K562 (cell line): ENCODE data around the gene ACTA2. TPM values are rescaled to one million over a fixed set of nuclear protein-coding genes. Genes with fewer than 3 reads are reported as not detected.

Experiments used
- ATAC-seq: fragments of 200-7000 bp; cut with Tn5 transposase; 3 replicates; pipeline ENCODE4 v1.9.1; 2020; ENCODE audit warnings: moderate library complexity
- BruUV-seq: library from RNA; stranded (reverse); fragments of 400-500 nt; replicated peaks from 2 replicates; lab custom pipeline; 2021; lab: Mats Ljungman, UMichigan
- CTCF ChIA-PET: fragments of 300-600 bp; formaldehyde crosslinking; extraction: SDS; loops from one replicate; lab custom pipeline; 2021; ENCODE audit warnings: low intra/inter-chr PET ratio; lab: Yijun Ruan, JAX
- POLR2A ChIA-PET: fragments of 300-600, 350-650 bp; sonication (Branson Sonifier 250); formaldehyde crosslinking; extraction: SDS; loops from one replicate; lab custom pipeline; 2021; ENCODE audit warnings: antibody characterized with exemption, inconsistent platforms; lab: Yijun Ruan, JAX
- DNase-seq, 4 experiments: peaks; one replicate each; pipeline versions ENCODE4 v3.0.0 to v3.0.0-alpha.2; 2011 to 2018; ENCODE audit warnings: low spot score in 3 of 4, mixed read lengths in 3 of 4; ENCODE audit errors: extremely low read depth in 1 of 4
- FAIRE-seq: peaks from 2 replicates; lab custom pipeline; 2011; peaks lifted over from hg19 to GRCh38; lab: Jason Lieb, UNC
- H2AFZ ChIP-seq: 2 replicates; pipeline ENCODE4 v1.6.0; 2011; ENCODE audit warnings: low read depth, low read length, control low read depth, inconsistent platforms
- H3K27ac ChIP-seq: fragments of 200-600 bp; 3 replicates; pipeline ENCODE4 v1.8.0; 2011; ENCODE audit warnings: low read depth, mild to moderate bottlenecking, control low read depth, inconsistent platforms, low read length, moderate library complexity, mixed read lengths; ENCODE audit errors: extremely low read depth
- H3K27me3 ChIP-seq, 2 experiments: fragments of 300-600 bp in 1 of 2; 2 replicates in 1 of 2; 3 replicates in 1 of 2; pipeline versions ENCODE4 v1.6.0 to v1.8.0; 2011; ENCODE audit warnings: inconsistent platforms in 2 of 2, low read length in 2 of 2, mild to moderate bottlenecking in 1 of 2, mixed read lengths in 1 of 2, moderate library complexity in 1 of 2; ENCODE audit not compliant: control insufficient read depth in 2 of 2, insufficient read depth in 2 of 2
- H3K36me3 ChIP-seq: fragments of 300-600 bp; 3 replicates; pipeline ENCODE4 v1.8.0; 2011; ENCODE audit warnings: mild to moderate bottlenecking, low read length, inconsistent platforms; ENCODE audit not compliant: control insufficient read depth, insufficient read depth
- H3K4me1 ChIP-seq, 2 experiments: fragments of 200-600 bp in 1 of 2; replicated peaks in 1 of 2; 2 replicates in 1 of 2; 3 replicates in 1 of 2; pipeline versions ENCODE4 v1.5.1 to v1.8.0; 2011; ENCODE audit warnings: inconsistent platforms in 2 of 2, low read length in 2 of 2, mild to moderate bottlenecking in 1 of 2, mixed read lengths in 1 of 2, moderate library complexity in 1 of 2; ENCODE audit not compliant: control insufficient read depth in 2 of 2, insufficient read depth in 2 of 2
- H3K4me2 ChIP-seq: 2 replicates; pipeline ENCODE4 v1.6.1; 2011; ENCODE audit warnings: low read length, control low read depth, inconsistent platforms, mixed read lengths; ENCODE audit not compliant: insufficient read depth
- H3K4me3 ChIP-seq: fragments of 200-600 bp; sonication (generic), shearing (Covaris generic); 2 replicates; pipeline ENCODE4 v1.5.1; 2016; ENCODE audit warnings: control low read depth, inconsistent platforms
- H3K79me2 ChIP-seq: fragments of 200-600 bp; 3 replicates; pipeline ENCODE4 v1.8.0; 2011; ENCODE audit warnings: low read length, inconsistent platforms; ENCODE audit not compliant: control insufficient read depth, insufficient read depth
- H3K9ac ChIP-seq, 2 experiments: 2 replicates each; pipeline versions ENCODE4 v1.6.0 to v1.6.1; 2011; ENCODE audit warnings: low read depth in 2 of 2, low read length in 2 of 2, control low read depth in 1 of 2, inconsistent platforms in 1 of 2, mild to moderate bottlenecking in 1 of 2, mixed read lengths in 1 of 2; ENCODE audit not compliant: insufficient read depth in 1 of 2
- H3K9me1 ChIP-seq: one replicate; pipeline ENCODE4 v1.6.0; 2011; ENCODE audit warnings: inconsistent platforms, mild to moderate bottlenecking, low read length, moderate library complexity; ENCODE audit not compliant: control insufficient read depth, insufficient read depth
- H3K9me3 ChIP-seq: replicated peaks from 2 replicates; pipeline ENCODE4 v1.5.1; 2011; ENCODE audit warnings: low read depth, low read length, inconsistent platforms; ENCODE audit not compliant: control insufficient read depth, insufficient read depth
- H4K20me1 ChIP-seq: replicated peaks from 2 replicates; pipeline ENCODE4 v1.6.1; 2011; ENCODE audit warnings: low read length, inconsistent platforms, mixed read lengths; ENCODE audit not compliant: control insufficient read depth, insufficient read depth
- CC2D1A ChIP-seq: fragments of 450-650 bp; IDR thresholded peaks from 2 replicates; pipeline ENCODE4 v1.6.1; 2017; ENCODE audit warnings: mild to moderate bottlenecking
- CHD2 ChIP-seq: IDR thresholded peaks from 2 replicates; pipeline ENCODE4 v1.6.1; 2011; ENCODE audit warnings: low read depth, low read length
- ELF4 ChIP-seq: fragments of 450-650 bp; formaldehyde crosslinking; IDR thresholded peaks from 2 replicates; pipeline ENCODE4 v1.4.0; 2022; ENCODE audit warnings: missing genetic modification characterization
- FOXP1 ChIP-seq: sonication (generic); formaldehyde crosslinking; IDR thresholded peaks from 2 replicates; pipeline ENCODE4 v1.8.0; 2022; ENCODE audit warnings: mild to moderate bottlenecking, missing genetic modification reagents
- GABPA ChIP-seq: fragments of 200-800 bp; sonication (Bioruptor generic); conservative IDR thresholded peaks from 2 replicates; pipeline ENCODE4 v1.6.1; 2016; ENCODE audit warnings: low read depth, missing genetic modification characterization, missing compliant biosample characterization
- HNRNPH1 ChIP-seq: fragments of 200-400 bp; formaldehyde crosslinking; optimal IDR thresholded peaks from 2 replicates; pipeline ENCODE3; 2017; ENCODE audit warnings: low read depth, mild to moderate bottlenecking, low read length, moderate library complexity
- KAT2B ChIP-seq: IDR thresholded peaks from one replicate; pipeline ENCODE4 v1.6.1; 2012; ENCODE audit warnings: low read depth, mild to moderate bottlenecking, control low read depth, inconsistent platforms, low read length, moderate library complexity
- KDM2B ChIP-seq: fragments of 250-450 bp; sonication (Bioruptor Pico); IDR thresholded peaks from 2 replicates; pipeline ENCODE4 v1.8.0; 2021; ENCODE audit warnings: mild to moderate bottlenecking, moderate library complexity
- MECOM ChIP-seq: fragments of 250-450 bp; sonication (Bioruptor Pico); IDR thresholded peaks from 2 replicates; pipeline ENCODE4 v1.8.0; 2022; ENCODE audit warnings: inconsistent platforms
- POLR2A ChIP-seq: fragments of 450-650 bp; conservative IDR thresholded peaks from 2 replicates; pipeline ENCODE4 v1.6.1; 2016
- POU5F1 ChIP-seq: fragments of 150-350 bp; IDR thresholded peaks from 2 replicates; pipeline ENCODE4 v1.6.1; 2014; ENCODE audit warnings: borderline replicate concordance, low read length, low read depth, mild to moderate bottlenecking; ENCODE audit not compliant: partially characterized antibody
- RAD21 ChIP-seq, 2 experiments: fragments of 250-450 bp in 1 of 2; fragments of 450-650 bp in 1 of 2; sonication (Bioruptor Pico) in 1 of 2; formaldehyde crosslinking in 1 of 2; IDR thresholded peaks in 1 of 2; conservative IDR thresholded peaks in 1 of 2; 2 replicates each; pipeline versions ENCODE4 v1.4.0 to v1.8.0; 2020 to 2022; ENCODE audit warnings: mild to moderate bottlenecking in 2 of 2, moderate library complexity in 1 of 2
- RBBP5 ChIP-seq: fragments of 200-600 bp; sonication (generic); IDR thresholded peaks from 2 replicates; pipeline ENCODE4 v1.6.1; 2012; ENCODE audit warnings: borderline replicate concordance, mild to moderate bottlenecking, low read length, control low read depth, inconsistent platforms; ENCODE audit not compliant: insufficient read depth, poor library complexity, severe bottlenecking
- RHOXF2B ChIP-seq: fragments of 250-450 bp; sonication (Bioruptor Pico); conservative IDR thresholded peaks from 2 replicates; pipeline ENCODE4 v1.5.1; 2021
- TCF7 ChIP-seq: sonication (generic); IDR thresholded peaks from 2 replicates; pipeline ENCODE4 v1.6.1; 2016; ENCODE audit warnings: antibody characterized with exemption, borderline replicate concordance
- ZFX ChIP-seq: sonication (generic); formaldehyde crosslinking; IDR thresholded peaks from 2 replicates; pipeline ENCODE4 v1.8.0; 2022; ENCODE audit warnings: mild to moderate bottlenecking, missing genetic modification reagents, moderate library complexity
- ZKSCAN3 ChIP-seq: fragments of 250-450 bp; sonication (Bioruptor Pico); IDR thresholded peaks from 2 replicates; pipeline ENCODE4 v1.4.0; 2020
- ZNF324 ChIP-seq: fragments of 250-450 bp; sonication (Bioruptor Pico); IDR thresholded peaks from 2 replicates; pipeline ENCODE4 v1.4.0; 2020; ENCODE audit warnings: mild to moderate bottlenecking
- ZNF41 ChIP-seq: fragments of 250-450 bp; sonication (Bioruptor Pico); conservative IDR thresholded peaks from 2 replicates; pipeline ENCODE4 v1.4.0; 2020; ENCODE audit warnings: mild to moderate bottlenecking
- ZNF57 ChIP-seq: fragments of 450-650 bp; formaldehyde crosslinking; IDR thresholded peaks from 2 replicates; pipeline ENCODE4 v1.4.0; 2020; ENCODE audit warnings: mild to moderate bottlenecking, moderate library complexity
- WGBS: fragments of 100-300 bp; shearing (Covaris generic); methylation state at CpG from one replicate; pipeline ENCODE4 v1.1.6; 2016; ENCODE audit warnings: low coverage, mixed read lengths; ENCODE audit not compliant: insufficient coverage; ENCODE audit errors: missing lambda C conversion rate; 5-methylcytosine and 5-hydroxymethylcytosine counted together
- in situ Hi-C: fragments of 300-500 bp; cut with MboI; formaldehyde crosslinking; loops from 4 replicates; pipeline ENCODE4 v1.15.0; 2018; ENCODE audit warnings: inconsistent platforms, mixed read lengths
- intact Hi-C: fragments of 100-400 bp; cut with micrococcal nuclease; formaldehyde crosslinking; loops from 2 replicates; pipeline ENCODE4 v1.14.2; 2022
- polyA plus RNA-seq, 8 experiments: library from polyadenylated mRNA; depleted of rRNA in 4 of 8; stranded (reverse) in 5 of 8; unstranded in 3 of 8; fragments of >200 nt; fragmentation: Nextera tagmentation in 2 of 8; fragmentation: Illumina TruSeq in 1 of 8; extraction: Ambion mirVana in 2 of 8; extraction: Trizol in 1 of 8; gene quantifications; 2 replicates each; pipeline versions ENCODE4 v1.2.1 to v1.2.3, GENCODE V29; 2011 to 2014; ENCODE audit warnings: inconsistent platforms in 1 of 8, missing spikeins in 1 of 8
- total RNA-seq, 7 experiments: library from RNA; depleted of rRNA in 6 of 7; stranded (reverse); fragments of >200 nt in 6 of 7; fragmentation: Illumina TruSeq in 2 of 7; extraction: Trizol in 2 of 7; gene quantifications; 2 replicates each; pipeline versions ENCODE4 v1.2.1 to v1.2.3, GENCODE V29; 2011 to 2021; ENCODE audit warnings: low replicate concordance in 1 of 7

ACTA2 gene
- total and polyA plus RNA-seq, 9 of the 15 experiments (the other 6 are each of a cell fraction or from before 2014, with no cell fraction given) = 0.15 to 1.0 (median 0.38) TPM; not detected in 3

DNA sequence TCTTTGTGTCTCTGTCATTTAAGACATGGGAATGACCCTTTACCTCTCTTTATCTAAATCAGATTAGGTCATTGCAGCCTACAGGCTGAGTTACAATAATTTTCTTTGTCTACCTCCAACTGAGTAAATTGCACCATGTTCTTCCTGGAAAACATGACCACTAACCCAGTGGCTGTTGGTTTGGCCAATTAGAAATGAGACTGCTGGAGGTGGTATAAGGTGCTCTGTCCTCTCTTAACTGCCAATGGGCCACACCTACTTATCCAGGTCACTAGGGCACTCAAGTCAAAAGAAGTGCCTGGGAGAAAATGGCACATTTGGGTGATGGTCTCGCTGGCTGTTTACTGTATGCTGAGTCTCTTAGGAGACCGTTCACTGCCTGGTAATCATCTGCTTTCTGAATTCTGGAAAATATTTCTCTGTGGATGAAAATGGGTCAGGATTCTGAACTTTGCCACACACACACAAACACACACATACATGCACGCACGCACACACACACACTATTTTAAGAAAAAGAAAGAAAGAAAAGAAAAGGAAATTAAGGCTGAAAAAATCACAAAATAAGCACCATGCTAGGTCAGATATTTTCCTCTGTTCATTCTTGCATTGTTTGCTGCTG lies 56.1 kb downstream of the ACTA2 start:
- H3K79me2 ChIP-seq = no peaks in the 10 kb centered on the region
- no peak for TF ChIP-seq FOXP1 (CRISPR knock-in tag)
- TF ChIP-seq POLR2A = no peak
- no peak for TF ChIP-seq ELF4
- TF ChIP-seq RAD21 (CRISPR knock-in tag; conservative IDR thresholded peaks at IDR 0.05 in 1 of 2, IDR thresholded peaks at IDR 0.05 in 1 of 2) = no peak
- TF ChIP-seq ZNF57 (CRISPR knock-in tag) = no peak
- no peak for TF ChIP-seq KDM2B (CRISPR knock-in tag)
- no peak for TF ChIP-seq CC2D1A
- TF ChIP-seq RBBP5 = no peak
- TF ChIP-seq CHD2 = no peak
- TF ChIP-seq GABPA (tag) = no peak
- no peak for TF ChIP-seq ZNF41 (CRISPR knock-in tag)
- TF ChIP-seq HNRNPH1 = no peak
- no peak for TF ChIP-seq MECOM (CRISPR knock-in tag)
- TF ChIP-seq POU5F1 = no peak
- no peak for TF ChIP-seq ZFX (CRISPR knock-in tag)
- no peak for TF ChIP-seq TCF7
- TF ChIP-seq RHOXF2B = no peak
- no peak for TF ChIP-seq ZNF324
- no peak for TF ChIP-seq ZKSCAN3 (CRISPR knock-in tag)
- no peak for TF ChIP-seq KAT2B
- intact Hi-C loops (no loop called here), in situ Hi-C loops (no loop called here)
- H3K9ac ChIP-seq = no peak overlapping the region
- no peaks in the 10 kb centered on the region for H3K4me1 ChIP-seq
- no peak overlapping the region for H3K4me2 ChIP-seq
- DNase-seq (no peak), FAIRE-seq (no peak), ATAC-seq (no peak)
- no TSS peak for BruUV-seq
- no peaks in the 10 kb centered on the region for H3K9me3 ChIP-seq
- H4K20me1 ChIP-seq = no peaks in the 10 kb centered on the region
- no peak overlapping the region for H3K27ac ChIP-seq
- ChIA-PET POLR2A (no interaction called here), CTCF (no interaction called here)
- no peaks in the 10 kb centered on the region for H3K9me1 ChIP-seq
- H3K4me3 ChIP-seq = no peak overlapping the region
- H2AFZ ChIP-seq = no peak overlapping the region
- H3K36me3 ChIP-seq = no peaks in the 10 kb centered on the region
- 0% methylated on average over 4 of the region's 4 CpGs for WGBS
- no peaks in the 10 kb centered on the region for H3K27me3 ChIP-seq
